ENCODE results near the gene DMRTB1. TPM values are rescaled to one million over a fixed set of nuclear protein-coding genes. Genes with fewer than 3 reads are reported as not detected.

DMRTB1 gene
- total RNA-seq, 1 experiment from 2014 or later = not detected

- POLR2A ChIA-PET = no interaction called here
Observed at GRCh38 chr1:53467391-53467790, 8.2 kb downstream of the DMRTB1 start.

DNA sequence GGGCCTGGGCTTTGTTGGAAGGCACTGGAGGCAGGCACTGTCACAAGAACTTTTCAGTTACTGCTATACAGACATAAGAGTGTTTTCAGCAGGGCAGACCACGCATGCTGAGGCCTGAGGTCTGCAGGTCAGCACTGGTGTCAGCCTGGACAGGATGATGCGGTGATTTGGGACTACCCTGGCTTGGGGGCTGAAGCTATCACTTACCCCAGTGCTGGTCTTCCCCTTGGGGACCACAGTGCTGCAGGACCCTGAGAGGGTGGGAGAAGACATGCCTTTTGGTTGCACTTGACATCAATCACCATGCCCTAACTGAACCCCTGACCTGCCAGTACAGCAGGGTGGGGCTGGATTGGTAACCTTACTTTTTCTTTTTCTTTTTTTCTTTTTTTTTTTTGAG lies 9.2 kb downstream of the DMRTB1 start:
- ChIA-PET POLR2A (no interaction called here), CTCF (interaction anchor here (1.0 kb wide), 1 partner anchor 24 kb away, joined by 3 read pairs; no protein-coding TSS in a partner anchor)
- DNase-seq (ENCODE audit: low read depth, low spot score) (no peak), ATAC-seq (no peak)
- intact Hi-C loops (cut with micrococcal nuclease; ENCODE audit: unreplicated experiment) (no loop called here), in situ Hi-C loops (cut with HindIII; ENCODE audit: low pct_unique_long_range_greater_than_20kb, low sequenced_read_pairs) (no loop called here)
- no peaks in the 10 kb centered on the region for H3K4me1 ChIP-seq (ENCODE audit: control insufficient read depth, insufficient read depth, low read length)
- H3K36me3 ChIP-seq (ENCODE audit: control insufficient read depth, insufficient read depth, low read length) = no peaks in the 10 kb centered on the region
- no peak for TF ChIP-seq TCF7L2 (IDR thresholded peaks at IDR 0.05; ENCODE audit: low read depth, low read length)
- TF ChIP-seq, protein P1, sequence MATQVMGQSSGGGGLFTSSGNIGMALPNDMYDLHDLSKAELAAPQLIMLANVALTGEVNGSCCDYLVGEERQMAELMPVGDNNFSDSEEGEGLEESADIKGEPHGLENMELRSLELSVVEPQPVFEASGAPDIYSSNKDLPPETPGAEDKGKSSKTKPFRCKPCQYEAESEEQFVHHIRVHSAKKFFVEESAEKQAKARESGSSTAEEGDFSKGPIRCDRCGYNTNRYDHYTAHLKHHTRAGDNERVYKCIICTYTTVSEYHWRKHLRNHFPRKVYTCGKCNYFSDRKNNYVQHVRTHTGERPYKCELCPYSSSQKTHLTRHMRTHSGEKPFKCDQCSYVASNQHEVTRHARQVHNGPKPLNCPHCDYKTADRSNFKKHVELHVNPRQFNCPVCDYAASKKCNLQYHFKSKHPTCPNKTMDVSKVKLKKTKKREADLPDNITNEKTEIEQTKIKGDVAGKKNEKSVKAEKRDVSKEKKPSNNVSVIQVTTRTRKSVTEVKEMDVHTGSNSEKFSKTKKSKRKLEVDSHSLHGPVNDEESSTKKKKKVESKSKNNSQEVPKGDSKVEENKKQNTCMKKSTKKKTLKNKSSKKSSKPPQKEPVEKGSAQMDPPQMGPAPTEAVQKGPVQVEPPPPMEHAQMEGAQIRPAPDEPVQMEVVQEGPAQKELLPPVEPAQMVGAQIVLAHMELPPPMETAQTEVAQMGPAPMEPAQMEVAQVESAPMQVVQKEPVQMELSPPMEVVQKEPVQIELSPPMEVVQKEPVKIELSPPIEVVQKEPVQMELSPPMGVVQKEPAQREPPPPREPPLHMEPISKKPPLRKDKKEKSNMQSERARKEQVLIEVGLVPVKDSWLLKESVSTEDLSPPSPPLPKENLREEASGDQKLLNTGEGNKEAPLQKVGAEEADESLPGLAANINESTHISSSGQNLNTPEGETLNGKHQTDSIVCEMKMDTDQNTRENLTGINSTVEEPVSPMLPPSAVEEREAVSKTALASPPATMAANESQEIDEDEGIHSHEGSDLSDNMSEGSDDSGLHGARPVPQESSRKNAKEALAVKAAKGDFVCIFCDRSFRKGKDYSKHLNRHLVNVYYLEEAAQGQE (IDR thresholded peaks at IDR 0.05; ENCODE audit: insufficient read depth in 1 of 2, low read depth in 2 of 2, low read length in 1 of 2) = no peak
- no peak for TF ChIP-seq CTCF (IDR thresholded peaks at IDR 0.05)
- no peak for TF ChIP-seq POLR2AphosphoS5 (IDR thresholded peaks at IDR 0.05; ENCODE audit: low read depth, low read length)
- TF ChIP-seq SIN3A (IDR thresholded peaks at IDR 0.05; ENCODE audit: borderline replicate concordance, insufficient read depth, low read depth, low read length) = no peak
- H3K27me3 ChIP-seq (ENCODE audit: control insufficient read depth, insufficient read depth, low read length) = no peaks in the 10 kb centered on the region
- no peaks in the 10 kb centered on the region for H3K9me3 ChIP-seq (ENCODE audit: control insufficient read depth, insufficient read depth, low read depth, low read length)
- no peak overlapping the region for H3K4me3 ChIP-seq (ENCODE audit: low read depth in 2 of 2, low read length in 2 of 2)
- H3K27ac ChIP-seq (ENCODE audit: low read length) = no peak overlapping the region
- no TSS peak for BruUV-seq (replicated peaks)

More at GRCh38 chr1:53467391-53467790, 8.2 kb downstream of the DMRTB1 start:
- ATAC-seq (no peak), DNase-seq (ENCODE audit: low read depth, low spot score) (no peak)
- no peak overlapping the region for H3K4me3 ChIP-seq (ENCODE audit: low read depth in 2 of 2, low read length in 2 of 2)
- H3K27me3 ChIP-seq (ENCODE audit: control insufficient read depth, insufficient read depth, low read length) = no peaks in the 10 kb centered on the region
- H3K4me1 ChIP-seq (ENCODE audit: control insufficient read depth, insufficient read depth, low read length) = no peaks in the 10 kb centered on the region
- H3K36me3 ChIP-seq (ENCODE audit: control insufficient read depth, insufficient read depth, low read length) = no peaks in the 10 kb centered on the region
- in situ Hi-C loops (cut with HindIII; ENCODE audit: low pct_unique_long_range_greater_than_20kb, low sequenced_read_pairs) (no loop called here), intact Hi-C loops (cut with micrococcal nuclease; ENCODE audit: unreplicated experiment) (no loop called here)
- no TSS peak for BruUV-seq (replicated peaks)
- CTCF ChIA-PET = interaction anchor here (1.0 kb wide), 1 partner anchor 23 kb away, joined by 3 read pairs; no protein-coding TSS in a partner anchor
- no peak for TF ChIP-seq SIN3A (IDR thresholded peaks at IDR 0.05; ENCODE audit: borderline replicate concordance, insufficient read depth, low read depth, low read length)
- no peak for TF ChIP-seq CTCF (IDR thresholded peaks at IDR 0.05)
- TF ChIP-seq TCF7L2 (IDR thresholded peaks at IDR 0.05; ENCODE audit: low read depth, low read length) = no peak
- TF ChIP-seq, protein P1 (IDR thresholded peaks at IDR 0.05; ENCODE audit: insufficient read depth in 1 of 2, low read depth in 2 of 2, low read length in 1 of 2) = no peak
- H3K27ac ChIP-seq (ENCODE audit: low read length) = no peak overlapping the region
- H3K9me3 ChIP-seq (ENCODE audit: control insufficient read depth, insufficient read depth, low read depth, low read length) = no peaks in the 10 kb centered on the region
